Mesenchymal stem cell (in vitro differentiated cells and primary cell): Measurements from ENCODE around the gene RNF6.

ENCODE experiments used
- DNase-seq: peaks from one replicate; pipeline ENCODE4 v3.0.0-alpha.2; 2013
- H2AFZ ChIP-seq: one replicate; pipeline ENCODE4 v1.6.1; 2013; ENCODE audit warnings: low read depth, mild to moderate bottlenecking, control low read depth, inconsistent platforms, low read length, moderate library complexity
- H2AK5ac ChIP-seq: 2 replicates; pipeline ENCODE4 v1.6.1; 2013; ENCODE audit warnings: low read length, moderate library complexity, mild to moderate bottlenecking, inconsistent platforms; ENCODE audit not compliant: severe bottlenecking
- H2BK120ac ChIP-seq: one replicate; pipeline ENCODE4 v1.6.1; 2013; ENCODE audit warnings: low read depth, mild to moderate bottlenecking, inconsistent platforms, low read length, moderate library complexity
- H2BK12ac ChIP-seq, 2 experiments: one replicate each; pipeline ENCODE4 v1.6.1; 2013; ENCODE audit warnings: inconsistent platforms in 2 of 2, low read length in 2 of 2, mild to moderate bottlenecking in 2 of 2, moderate library complexity in 2 of 2, control low read depth in 1 of 2
- H2BK15ac ChIP-seq: one replicate; pipeline ENCODE4 v1.6.1; 2013; ENCODE audit warnings: mild to moderate bottlenecking, low read depth, inconsistent platforms; ENCODE audit not compliant: poor library complexity, severe bottlenecking
- H2BK5ac ChIP-seq: 2 replicates; pipeline ENCODE4 v1.6.1; 2013; ENCODE audit warnings: low read depth, mild to moderate bottlenecking, low read length, control low read depth, inconsistent platforms; ENCODE audit not compliant: poor library complexity, severe bottlenecking
- H3K14ac ChIP-seq, 2 experiments: one replicate each; pipeline ENCODE4 v1.6.1; 2013; ENCODE audit warnings: inconsistent platforms in 2 of 2, low read length in 2 of 2, control low read depth in 1 of 2, mild to moderate bottlenecking in 1 of 2, moderate library complexity in 1 of 2
- H3K18ac ChIP-seq, 2 experiments: one replicate each; pipeline ENCODE4 v1.6.1; 2013; ENCODE audit warnings: inconsistent platforms in 2 of 2, low read length in 2 of 2, control low read depth in 1 of 2, low read depth in 1 of 2, mild to moderate bottlenecking in 1 of 2
- H3K23ac ChIP-seq, 2 experiments: one replicate each; pipeline ENCODE4 v1.6.1; 2013; ENCODE audit warnings: inconsistent platforms in 2 of 2, low read length in 2 of 2, mild to moderate bottlenecking in 2 of 2, moderate library complexity in 2 of 2, control low read depth in 1 of 2
- H3K27ac ChIP-seq: 2 replicates; pipeline ENCODE4 v1.5.1; 2013; ENCODE audit warnings: mild to moderate bottlenecking, moderate library complexity, low read length, control low read depth, inconsistent platforms; ENCODE audit not compliant: poor library complexity, severe bottlenecking
- H3K27me3 ChIP-seq, 2 experiments: 2 replicates each; pipeline versions ENCODE4 v1.6.1 to v1.7.0; 2013; ENCODE audit warnings: low read length in 2 of 2, mild to moderate bottlenecking in 2 of 2, moderate library complexity in 2 of 2, control low read depth in 1 of 2, inconsistent platforms in 1 of 2; ENCODE audit not compliant: control insufficient read depth in 1 of 2, insufficient read depth in 1 of 2
- H3K36me3 ChIP-seq, 2 experiments: 2 replicates each; pipeline versions ENCODE4 v1.6.1 to v1.7.0; 2013; ENCODE audit warnings: low read length in 2 of 2, control low read depth in 1 of 2, inconsistent platforms in 1 of 2, low read depth in 1 of 2, mild to moderate bottlenecking in 1 of 2; ENCODE audit not compliant: insufficient read depth in 2 of 2, control insufficient read depth in 1 of 2
- H3K4ac ChIP-seq, 2 experiments: one replicate each; pipeline ENCODE4 v1.6.1; 2013; ENCODE audit warnings: inconsistent platforms in 2 of 2, low read length in 2 of 2, mild to moderate bottlenecking in 2 of 2, moderate library complexity in 2 of 2, control low read depth in 1 of 2, low read depth in 1 of 2
- H3K4me1 ChIP-seq: 2 replicates; pipeline ENCODE4 v1.6.1; 2013; ENCODE audit warnings: low read depth, low read length, control low read depth; ENCODE audit not compliant: control insufficient read depth, insufficient read depth
- H3K4me2 ChIP-seq: 2 replicates; pipeline ENCODE4 v1.6.1; 2013; ENCODE audit warnings: low read length, mild to moderate bottlenecking, inconsistent platforms; ENCODE audit not compliant: poor library complexity, severe bottlenecking
- H3K4me3 ChIP-seq, 2 experiments: 2 replicates each; pipeline versions ENCODE4 v1.5.1 to v1.7.0; 2013; ENCODE audit warnings: low read length in 2 of 2, mild to moderate bottlenecking in 2 of 2, control low read depth in 1 of 2, low read depth in 1 of 2; ENCODE audit not compliant: insufficient read depth in 1 of 2
- H3K79me1 ChIP-seq: replicated peaks from 2 replicates; pipeline ENCODE4 v1.6.1; 2013; ENCODE audit warnings: mild to moderate bottlenecking, control low read depth, low read length, inconsistent platforms; ENCODE audit not compliant: poor library complexity, severe bottlenecking
- H3K9ac ChIP-seq: 2 replicates; pipeline ENCODE4 v1.7.0; 2013; ENCODE audit warnings: mild to moderate bottlenecking, low read length, moderate library complexity
- H3K9me3 ChIP-seq: 2 replicates; pipeline ENCODE4 v1.7.0; 2013; ENCODE audit warnings: mild to moderate bottlenecking, low read length; ENCODE audit not compliant: control insufficient read depth
- H4K8ac ChIP-seq: one replicate; pipeline ENCODE4 v1.6.1; 2013; ENCODE audit warnings: inconsistent platforms, mild to moderate bottlenecking, low read length, moderate library complexity
- H4K91ac ChIP-seq: one replicate; pipeline ENCODE4 v1.6.1; 2013; ENCODE audit warnings: mild to moderate bottlenecking, low read length, inconsistent platforms
- WGBS: methylation state at CpG from one replicate; pipeline ENCODE4 v1.1.7; 2013; ENCODE audit warnings: mixed read lengths; 5-methylcytosine and 5-hydroxymethylcytosine counted together

The RNF6 gene

GRCh38 chr13:26236296-26236695 is 14.2 kb upstream of the RNF6 start:
- H3K36me3 ChIP-seq, result no peaks in the 10 kb centered on the region
- no peak overlapping the region for H3K27ac ChIP-seq
- H3K23ac ChIP-seq, result no peak overlapping the region
- no peak overlapping the region for H2BK120ac ChIP-seq
- H3K18ac ChIP-seq, result no peak overlapping the region
- H3K9ac ChIP-seq, result no peak overlapping the region
- WGBS, result 46% methylated on average over 1 of the region's 1 CpG
- H3K4me1 ChIP-seq, result no peaks in the 10 kb centered on the region
- DNase-seq, result no peak
- H2AK5ac ChIP-seq, result no peak overlapping the region
- H3K27me3 ChIP-seq, result peaks cover 5 to 13% of the 10 kb centered on the region in 2 experiments
- H2BK12ac ChIP-seq, result no peak overlapping the region
- H2BK5ac ChIP-seq, result no peak overlapping the region
- no peak overlapping the region for H4K8ac ChIP-seq
- no peak overlapping the region for H4K91ac ChIP-seq
- H3K4me3 ChIP-seq, result no peak overlapping the region
- no peak overlapping the region for H2BK15ac ChIP-seq
- no peaks in the 10 kb centered on the region for H3K79me1 ChIP-seq
- no peak overlapping the region for H3K4me2 ChIP-seq
- no peak overlapping the region for H3K4ac ChIP-seq
- H3K14ac ChIP-seq, result no peak overlapping the region
- no peak overlapping the region for H2AFZ ChIP-seq
- H3K9me3 ChIP-seq, result no peaks in the 10 kb centered on the region

GRCh38 chr13:26230703-26231102 is 8.6 kb upstream of the RNF6 start:
- no peaks in the 10 kb centered on the region for H3K9me3 ChIP-seq
- no peak overlapping the region for H2AK5ac ChIP-seq
- H3K36me3 ChIP-seq, result no peaks in the 10 kb centered on the region
- H3K27ac ChIP-seq, result no peak overlapping the region
- no peak overlapping the region for H3K14ac ChIP-seq
- no peak for DNase-seq
- H2BK12ac ChIP-seq, result no peak overlapping the region
- no peak overlapping the region for H3K4me2 ChIP-seq
- H2AFZ ChIP-seq, result no peak overlapping the region
- no peak overlapping the region for H2BK15ac ChIP-seq
- no peaks in the 10 kb centered on the region for H3K4me1 ChIP-seq
- peaks cover 0 to 15% of the 10 kb centered on the region in 2 experiments for H3K27me3 ChIP-seq
- no peak overlapping the region for H4K91ac ChIP-seq
- no peak overlapping the region for H3K4ac ChIP-seq
- H3K79me1 ChIP-seq, result no peaks in the 10 kb centered on the region
- no peak overlapping the region for H4K8ac ChIP-seq
- H3K4me3 ChIP-seq, result no peak overlapping the region
- no peak overlapping the region for H2BK120ac ChIP-seq
- H3K23ac ChIP-seq, result no peak overlapping the region
- WGBS, result 74% methylated on average over 6 of the region's 6 CpGs
- no peak overlapping the region for H3K18ac ChIP-seq
- no peak overlapping the region for H2BK5ac ChIP-seq
- H3K9ac ChIP-seq, result no peak overlapping the region

- Histone ChIP-seq H2AK5ac (no peak overlapping the region), H3K9me3 (no peaks in the 10 kb centered on the region), H3K4me1 (no peaks in the 10 kb centered on the region), H3K27me3 (peaks cover 0 to 15% of the 10 kb centered on the region in 2 experiments), H3K23ac (no peak overlapping the region), H3K9ac (no peak overlapping the region), H3K79me1 (no peaks in the 10 kb centered on the region), H3K14ac (no peak overlapping the region), H2BK120ac (no peak overlapping the region), H2BK15ac (no peak overlapping the region), H2BK12ac (no peak overlapping the region), H2AFZ (no peak overlapping the region), H3K4me3 (no peak overlapping the region), H2BK5ac (no peak overlapping the region), H3K4ac (no peak overlapping the region), H4K8ac (no peak overlapping the region), H3K36me3 (no peaks in the 10 kb centered on the region), H3K4me2 (no peak overlapping the region), H3K18ac (no peak overlapping the region), H3K27ac (no peak overlapping the region), H4K91ac (no peak overlapping the region)
- 88% methylated on average over 13 of the region's 13 CpGs for WGBS
- DNase-seq, result no peak
Measured at GRCh38 chr13:26229080-26229615, 7.0 kb upstream of the RNF6 start.

GRCh38 chr13:26228096-26228495 is 6.0 kb upstream of the RNF6 start:
- no peak overlapping the region for H3K18ac ChIP-seq
- H3K23ac ChIP-seq, result no peak overlapping the region
- no peak overlapping the region for H3K9ac ChIP-seq
- no peak overlapping the region for H2BK120ac ChIP-seq
- H2AFZ ChIP-seq, result no peak overlapping the region
- H3K4me3 ChIP-seq, result no peak overlapping the region
- H2BK5ac ChIP-seq, result no peak overlapping the region
- H3K14ac ChIP-seq, result no peak overlapping the region
- H2BK12ac ChIP-seq, result no peak overlapping the region
- H3K36me3 ChIP-seq, result no peaks in the 10 kb centered on the region
- peaks cover 0 to 15% of the 10 kb centered on the region in 2 experiments for H3K27me3 ChIP-seq
- no peak overlapping the region for H4K91ac ChIP-seq
- H4K8ac ChIP-seq, result no peak overlapping the region
- H2AK5ac ChIP-seq, result no peak overlapping the region
- no peak overlapping the region for H3K27ac ChIP-seq
- H3K9me3 ChIP-seq, result no peaks in the 10 kb centered on the region
- DNase-seq, result no peak
- H3K79me1 ChIP-seq, result no peaks in the 10 kb centered on the region
- no peak overlapping the region for H3K4me2 ChIP-seq
- H3K4ac ChIP-seq, result no peak overlapping the region
- 83% methylated on average over 2 of the region's 2 CpGs for WGBS
- H3K4me1 ChIP-seq, result no peaks in the 10 kb centered on the region
- H2BK15ac ChIP-seq, result no peak overlapping the region
